Stomach smooth muscle (tissue), 2 donors: Measurements from ENCODE around the gene IL22.

Source experiments
- H3K27ac ChIP-seq: one replicate; pipeline ENCODE4 v1.7.0; 2013; ENCODE audit warnings: mild to moderate bottlenecking, low read length, inconsistent platforms
- H3K27me3 ChIP-seq, 2 donors: one replicate each; pipeline ENCODE4 v1.7.0; 2013; ENCODE audit warnings: low read length in 2 of 2; ENCODE audit not compliant: insufficient read depth in 2 of 2, control insufficient read depth in 1 of 2
- H3K36me3 ChIP-seq, 2 donors: one replicate each; pipeline ENCODE4 v1.7.0; 2013; ENCODE audit warnings: low read length in 2 of 2; ENCODE audit not compliant: control insufficient read depth in 2 of 2, insufficient read depth in 2 of 2
- H3K4me1 ChIP-seq: one replicate; pipeline ENCODE4 v1.7.0; 2013; ENCODE audit warnings: low read length; ENCODE audit not compliant: control insufficient read depth, insufficient read depth
- H3K4me3 ChIP-seq, 2 donors: one replicate each; pipeline ENCODE4 v1.7.0; 2013; ENCODE audit warnings: low read length in 2 of 2
- H3K9ac ChIP-seq, 2 donors: one replicate each; pipeline ENCODE4 v1.7.0; 2013; ENCODE audit warnings: low read length in 2 of 2, mild to moderate bottlenecking in 1 of 2
- H3K9me3 ChIP-seq, 2 donors: one replicate each; pipeline ENCODE4 v1.7.0; 2013; ENCODE audit warnings: low read length in 2 of 2; ENCODE audit not compliant: control insufficient read depth in 2 of 2
- donor health status: healthy.
- donor health status: Pancreatic carcinoma.

The IL22 gene, protein sequence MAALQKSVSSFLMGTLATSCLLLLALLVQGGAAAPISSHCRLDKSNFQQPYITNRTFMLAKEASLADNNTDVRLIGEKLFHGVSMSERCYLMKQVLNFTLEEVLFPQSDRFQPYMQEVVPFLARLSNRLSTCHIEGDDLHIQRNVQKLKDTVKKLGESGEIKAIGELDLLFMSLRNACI

DNA sequence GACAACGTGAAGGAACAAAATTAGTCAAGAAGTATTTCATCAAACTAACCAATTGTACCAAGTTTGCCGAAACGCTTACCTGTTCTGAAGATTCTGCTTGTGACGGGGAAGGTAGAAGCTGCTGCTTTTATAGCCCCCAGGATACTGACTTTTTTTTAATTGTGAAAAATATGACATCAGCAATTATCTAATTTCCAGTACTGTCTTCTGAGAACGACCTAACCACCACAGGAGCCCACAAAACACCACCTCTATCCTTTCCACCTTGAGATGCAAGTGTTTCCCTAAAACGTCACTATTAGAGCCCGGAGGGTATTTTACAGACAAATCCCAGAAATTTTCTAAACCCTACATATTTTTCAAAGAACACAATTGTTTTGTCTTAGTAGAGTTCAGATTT, at the start of gene IL22:
IL22 (minus strand) TSS at position 101 of the 400 bp plus-strand sequence. CDS start 156 bp downstream, outside the sequence.
- no peaks in the 10 kb centered on the region for H3K9me3 ChIP-seq
- no peak within 1 kb of the TSS for H3K27ac ChIP-seq

DNA sequence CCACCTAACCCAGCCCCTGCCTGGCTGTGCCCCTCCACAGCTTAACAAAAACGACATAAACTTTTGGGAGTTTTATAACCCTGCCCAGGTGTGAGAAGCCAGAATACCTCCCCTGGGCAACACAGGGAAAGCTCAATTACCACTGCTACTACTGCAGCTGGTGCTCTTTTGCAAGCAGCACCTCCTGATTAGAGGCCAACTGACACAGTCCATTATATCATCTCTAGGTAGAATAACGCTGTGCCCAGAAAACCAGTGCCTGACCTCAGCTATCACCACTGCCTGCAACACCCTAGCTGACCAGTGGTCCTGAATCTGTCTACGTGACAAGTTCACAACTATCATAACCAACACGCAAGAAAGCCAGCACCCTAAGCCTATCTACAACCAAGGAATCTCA, 44.5 kb upstream of the IL22 start:
- Histone ChIP-seq H3K27me3 (no peaks in the 10 kb centered on the region), H3K9ac (no peak overlapping the region), H3K4me3 (no peak overlapping the region), H3K9me3 (no peaks in the 10 kb centered on the region), H3K4me1 (no peaks in the 10 kb centered on the region), H3K27ac (no peak overlapping the region), H3K36me3 (peaks cover 3 to 22% of the 10 kb centered on the region in 2 donors)

More for the DNA sequence above, at the start of gene IL22:
- no peak within 1 kb of the TSS for H3K4me3 ChIP-seq
- H3K4me1 ChIP-seq = no peaks in the 10 kb centered on the region
- no peak within 1 kb of the TSS for H3K9ac ChIP-seq
- H3K36me3 ChIP-seq = no peaks in the 10 kb centered on the region
- no peaks in the 10 kb centered on the region for H3K27me3 ChIP-seq

DNA sequence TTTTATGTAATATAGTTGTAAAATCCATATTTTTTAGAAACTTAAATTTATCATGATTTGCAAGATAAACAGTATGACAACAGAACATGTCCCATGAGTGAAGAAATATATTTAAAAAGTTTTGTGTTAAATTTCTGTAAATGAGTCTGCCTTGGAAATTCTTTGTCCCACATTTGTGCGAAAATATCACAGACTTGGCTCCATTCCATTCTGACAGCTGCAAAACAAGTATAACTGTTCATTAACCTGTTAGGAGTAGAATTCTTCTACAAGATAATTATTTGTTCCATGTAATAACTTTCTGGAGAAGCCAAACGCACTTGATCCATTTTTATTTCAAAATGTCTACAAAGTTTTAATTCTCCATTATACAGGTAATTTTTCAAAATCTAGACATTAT, 40.8 kb upstream of the IL22 start:
- Histone ChIP-seq H3K36me3 (peaks cover 0 to 7% of the 10 kb centered on the region in 2 donors), H3K9ac (no peak overlapping the region), H3K9me3 (no peaks in the 10 kb centered on the region), H3K27ac (no peak overlapping the region), H3K27me3 (no peaks in the 10 kb centered on the region), H3K4me1 (no peaks in the 10 kb centered on the region), H3K4me3 (no peak overlapping the region)

DNA sequence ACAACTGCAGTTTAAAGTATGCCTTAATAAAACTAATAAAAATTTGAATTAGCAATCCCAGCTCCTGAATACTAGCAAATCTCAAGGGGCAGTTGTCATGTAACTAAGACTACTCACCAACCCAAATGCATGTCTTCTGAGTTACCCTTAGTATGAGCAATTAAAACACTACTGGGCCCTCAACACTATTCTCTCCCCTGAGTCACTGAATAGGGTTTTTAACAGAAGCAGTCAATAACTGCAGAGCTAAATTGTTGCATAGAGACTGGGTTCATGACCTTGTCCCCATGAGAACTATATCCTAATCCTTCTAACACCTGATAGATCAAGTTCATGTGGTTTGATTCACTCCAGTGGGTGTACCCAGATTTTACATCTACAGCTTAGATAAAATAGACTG, 39.9 kb upstream of the IL22 start:
- no peak overlapping the region for H3K4me3 ChIP-seq
- no peaks in the 10 kb centered on the region for H3K27me3 ChIP-seq
- no peaks in the 10 kb centered on the region for H3K4me1 ChIP-seq
- H3K36me3 ChIP-seq = peaks cover 0 to 5% of the 10 kb centered on the region in 2 donors
- no peaks in the 10 kb centered on the region for H3K9me3 ChIP-seq
- no peak overlapping the region for H3K9ac ChIP-seq
- no peak overlapping the region for H3K27ac ChIP-seq

DNA sequence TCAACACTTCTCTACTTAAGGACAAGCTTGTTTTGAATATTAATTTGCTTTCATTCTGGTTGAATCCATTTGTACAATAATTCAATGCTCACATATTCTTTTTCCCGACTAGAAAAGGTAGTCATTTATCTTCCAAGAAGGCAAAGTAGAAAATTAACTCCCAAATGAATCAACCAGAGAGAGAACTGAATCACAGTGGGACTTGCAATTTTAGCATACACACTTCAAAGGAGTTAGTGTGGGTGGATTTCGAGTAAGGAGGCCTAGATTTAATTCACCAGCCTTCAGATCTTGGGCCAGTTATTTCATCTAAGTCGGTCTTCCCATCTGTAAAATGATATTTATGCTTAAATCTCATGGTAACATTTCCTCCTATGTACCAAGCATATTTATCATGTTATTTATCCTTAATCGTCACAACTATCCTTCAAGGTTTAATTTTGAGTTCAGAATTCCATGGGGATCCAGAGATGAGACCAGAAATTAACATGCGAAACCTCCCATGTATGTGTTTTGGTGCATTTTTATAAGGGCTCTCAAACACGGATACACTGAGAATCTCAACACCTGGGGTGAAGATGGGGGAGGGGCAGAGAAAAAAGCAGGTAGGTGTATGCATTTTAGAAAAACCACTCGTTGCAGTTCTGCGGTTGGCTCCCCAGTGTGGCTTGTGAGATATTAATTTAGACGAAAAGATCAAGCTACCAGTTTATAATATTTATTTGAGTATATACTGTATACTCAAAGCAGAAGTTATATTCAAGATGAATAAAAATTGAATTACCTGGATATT, 38.9 kb upstream of the IL22 start:
- Histone ChIP-seq H3K36me3 (peaks cover 0 to 2% of the 10 kb centered on the region in 2 donors), H3K9ac (no peak overlapping the region), H3K4me1 (no peaks in the 10 kb centered on the region), H3K9me3 (no peaks in the 10 kb centered on the region), H3K27ac (no peak overlapping the region), H3K4me3 (no peak overlapping the region), H3K27me3 (no peaks in the 10 kb centered on the region)

DNA sequence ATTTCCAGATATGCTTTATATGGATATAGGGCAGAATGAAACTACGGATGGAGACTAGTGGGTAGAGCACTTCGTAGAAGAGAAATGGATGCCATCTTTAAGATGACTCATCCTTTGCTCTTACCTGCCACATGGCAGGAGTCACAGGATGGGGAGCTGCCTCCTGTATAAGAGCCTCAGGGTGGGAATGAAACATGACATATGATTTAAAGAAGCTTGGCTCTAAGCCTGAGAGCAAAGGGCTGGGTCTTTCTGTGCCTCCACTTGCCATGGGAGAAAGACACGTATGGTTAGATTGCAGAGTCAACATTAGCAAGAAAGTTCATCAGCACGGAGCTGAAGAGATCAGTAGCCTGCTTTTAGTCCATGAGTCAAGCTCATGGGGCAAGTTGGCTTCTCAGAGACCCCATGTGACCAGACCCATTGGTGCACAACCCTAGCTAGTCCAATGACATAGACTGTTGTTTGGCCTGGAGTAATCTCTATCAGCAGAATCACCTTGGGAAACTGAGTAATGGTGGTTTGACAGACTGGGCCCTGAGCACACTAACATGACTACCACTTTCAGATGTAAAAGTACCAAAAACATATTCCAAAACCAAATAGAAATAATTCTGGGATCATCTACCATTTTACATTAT, 38.1 kb upstream of the IL22 start:
- Histone ChIP-seq H3K27ac (no peak overlapping the region), H3K36me3 (no peaks in the 10 kb centered on the region), H3K9me3 (no peaks in the 10 kb centered on the region), H3K9ac (no peak overlapping the region), H3K4me1 (no peaks in the 10 kb centered on the region), H3K27me3 (no peaks in the 10 kb centered on the region), H3K4me3 (no peak overlapping the region)

DNA sequence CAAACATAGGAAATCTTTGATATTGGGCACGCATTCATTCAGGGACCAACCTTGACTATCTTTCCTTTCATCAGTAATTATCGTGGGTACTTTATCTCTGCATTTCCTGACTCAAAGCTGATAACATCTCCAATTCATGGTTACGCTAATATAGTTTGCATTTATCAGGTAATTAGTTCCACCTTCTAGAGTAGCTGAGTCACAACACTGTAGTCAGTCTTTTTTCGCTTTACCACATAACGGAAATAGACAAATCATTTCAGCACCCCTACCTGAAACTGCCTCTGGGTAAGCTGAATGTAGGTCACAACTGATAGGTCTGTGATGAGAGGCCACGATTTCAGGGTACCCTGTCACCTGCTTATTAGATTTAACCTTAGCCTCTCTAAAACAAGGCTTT, 36.7 kb upstream of the IL22 start:
- H3K36me3 ChIP-seq = no peaks in the 10 kb centered on the region
- H3K9me3 ChIP-seq = no peaks in the 10 kb centered on the region
- no peak overlapping the region for H3K27ac ChIP-seq
- no peak overlapping the region for H3K4me3 ChIP-seq
- no peaks in the 10 kb centered on the region for H3K27me3 ChIP-seq
- H3K9ac ChIP-seq = no peak overlapping the region
- H3K4me1 ChIP-seq = no peaks in the 10 kb centered on the region

DNA sequence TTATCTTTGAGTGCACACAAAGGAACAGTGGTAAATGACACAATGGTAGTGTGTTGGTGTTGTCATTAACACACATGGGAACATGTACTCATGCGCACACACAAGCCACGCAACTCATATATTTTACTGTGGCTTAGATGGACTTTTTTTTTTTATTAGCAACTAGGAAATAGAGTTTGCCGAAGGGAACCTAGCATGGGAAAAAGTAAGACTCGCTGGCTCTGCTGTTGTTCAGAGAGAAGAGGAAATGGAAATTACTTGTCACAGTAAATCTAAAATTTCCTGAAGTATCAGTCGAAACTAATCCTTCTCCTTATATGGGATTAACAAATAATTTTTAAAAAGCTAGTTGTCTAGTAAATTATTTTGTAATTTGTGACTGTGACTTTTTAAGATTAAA, 33.7 kb upstream of the IL22 start:
- Histone ChIP-seq H3K27me3 (no peaks in the 10 kb centered on the region), H3K27ac (no peak overlapping the region), H3K36me3 (no peaks in the 10 kb centered on the region), H3K4me1 (no peaks in the 10 kb centered on the region), H3K4me3 (no peak overlapping the region), H3K9ac (no peak overlapping the region), H3K9me3 (no peaks in the 10 kb centered on the region)

DNA sequence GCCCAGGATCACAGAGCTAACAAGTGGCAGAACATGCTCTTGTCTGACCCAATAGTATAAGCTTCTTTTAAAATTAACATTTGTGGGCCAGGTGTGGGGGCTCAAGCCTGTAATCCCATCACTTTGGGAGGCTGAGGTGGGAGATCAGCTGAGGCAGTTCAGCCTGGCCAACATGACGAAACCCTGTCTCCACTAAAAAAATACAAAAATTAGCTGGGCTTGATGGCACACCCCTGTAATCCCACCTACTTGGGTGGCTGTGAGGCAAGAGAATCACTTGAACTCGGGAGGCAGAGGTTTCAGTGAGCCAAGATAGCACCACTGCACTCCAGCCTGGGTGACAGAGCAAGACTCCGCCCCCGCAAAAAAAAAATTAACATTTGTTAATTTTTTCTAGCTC, 33.0 kb upstream of the IL22 start:
- Histone ChIP-seq H3K9me3 (no peaks in the 10 kb centered on the region), H3K27ac (no peak overlapping the region), H3K9ac (no peak overlapping the region), H3K4me3 (no peak overlapping the region), H3K27me3 (no peaks in the 10 kb centered on the region), H3K36me3 (no peaks in the 10 kb centered on the region), H3K4me1 (no peaks in the 10 kb centered on the region)

DNA sequence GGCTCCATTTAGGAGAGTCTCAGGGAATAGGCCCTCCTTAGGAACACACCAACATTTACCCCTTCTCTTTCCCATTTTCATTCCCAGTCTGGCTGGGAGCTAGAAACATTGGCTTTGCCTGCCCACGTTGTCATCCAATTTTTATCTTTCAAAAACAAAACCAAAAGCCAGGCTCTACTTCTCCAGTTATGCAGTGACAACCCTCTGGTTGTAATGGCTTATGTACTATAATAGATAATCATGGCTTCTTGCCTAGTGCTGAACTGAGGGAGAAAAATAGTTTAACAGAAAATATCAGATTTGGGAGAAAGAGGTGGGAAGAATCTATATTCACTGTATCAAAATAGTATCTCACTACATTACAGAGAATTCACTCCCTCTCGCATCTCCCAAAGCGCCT, 32.1 kb upstream of the IL22 start:
- H3K4me1 ChIP-seq = no peaks in the 10 kb centered on the region
- H3K27ac ChIP-seq = no peak overlapping the region
- no peaks in the 10 kb centered on the region for H3K36me3 ChIP-seq
- no peaks in the 10 kb centered on the region for H3K9me3 ChIP-seq
- H3K27me3 ChIP-seq = no peaks in the 10 kb centered on the region
- H3K4me3 ChIP-seq = no peak overlapping the region
- no peak overlapping the region for H3K9ac ChIP-seq
